Gastroesophageal sphincter (tissue), 3 donors: ENCODE data around the gene GUCD1.
A peak's percentile ranks its signal among the peaks of the same experiment; 100 is the strongest.

Source experiments
- EP300 ChIP-seq: sonication (generic); formaldehyde crosslinking; IDR thresholded peaks from one replicate; pipeline ENCODE4 v1.6.1; 2017; ENCODE audit warnings: antibody characterized with exemption, mild to moderate bottlenecking
- POLR2AphosphoS5 ChIP-seq: sonication (generic); formaldehyde crosslinking; IDR thresholded peaks from one replicate; pipeline ENCODE4 v1.6.1; 2017; ENCODE audit warnings: antibody characterized with exemption
- TF ChIP-seq, protein P1 (sequence below), 4 experiments: fragments of 200-600 bp in 2 of 4; fragments of 450-650 bp in 2 of 4; sonication (generic) in 1 of 4; IDR thresholded peaks; one replicate each; pipeline ENCODE4 v1.5.1; 2017 to 2019; ENCODE audit warnings: antibody characterized with exemption in 4 of 4, mild to moderate bottlenecking in 2 of 4, moderate library complexity in 2 of 4

DNA sequence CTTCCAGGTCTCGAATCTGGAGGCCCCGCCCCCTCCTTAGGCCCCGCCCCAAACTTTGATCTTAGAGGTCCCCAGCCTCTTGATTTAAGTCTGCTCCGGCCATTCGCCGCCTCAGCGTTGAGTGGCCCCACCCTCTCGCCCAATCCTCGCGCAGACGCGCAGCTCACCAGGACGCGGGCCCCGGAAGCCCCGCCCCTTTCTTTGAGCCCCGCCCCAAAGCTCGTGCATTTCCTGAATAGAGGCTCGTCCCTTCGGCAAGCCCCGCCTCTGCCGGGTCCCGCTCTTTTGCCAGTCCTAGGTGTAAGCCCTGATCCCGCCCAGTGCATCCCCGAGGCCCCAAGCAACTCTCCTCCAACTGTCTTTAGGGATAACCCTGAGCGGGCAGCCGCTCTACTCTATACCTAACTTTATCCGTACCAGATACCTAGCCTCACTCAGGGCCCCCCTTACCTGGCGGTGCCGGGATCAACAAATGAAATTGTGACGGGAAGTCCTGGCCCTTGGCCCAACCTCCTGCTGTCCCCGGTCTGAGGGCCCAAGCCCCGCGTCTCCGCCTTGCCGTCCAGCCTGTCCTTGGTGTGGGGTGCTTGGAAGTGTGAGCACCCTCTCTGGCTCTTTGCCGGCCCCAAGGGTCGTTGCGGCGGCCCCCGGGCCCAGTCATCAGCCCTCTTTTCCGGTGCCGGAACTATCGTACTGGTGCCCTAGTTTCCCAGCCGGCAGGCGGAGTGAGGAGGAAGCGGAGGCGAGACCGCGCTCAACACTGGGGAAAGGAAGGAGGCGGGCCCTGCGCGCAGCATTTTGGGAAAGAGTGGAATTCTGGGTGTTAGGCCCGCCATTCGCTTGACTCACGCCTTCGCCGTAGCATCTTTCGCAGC lies 464 bp upstream of the GUCD1 start, which contains the start of gene SNRPD3:
- peak; percentile 92 for TF ChIP-seq POLR2AphosphoS5
- TF ChIP-seq, protein P1, sequence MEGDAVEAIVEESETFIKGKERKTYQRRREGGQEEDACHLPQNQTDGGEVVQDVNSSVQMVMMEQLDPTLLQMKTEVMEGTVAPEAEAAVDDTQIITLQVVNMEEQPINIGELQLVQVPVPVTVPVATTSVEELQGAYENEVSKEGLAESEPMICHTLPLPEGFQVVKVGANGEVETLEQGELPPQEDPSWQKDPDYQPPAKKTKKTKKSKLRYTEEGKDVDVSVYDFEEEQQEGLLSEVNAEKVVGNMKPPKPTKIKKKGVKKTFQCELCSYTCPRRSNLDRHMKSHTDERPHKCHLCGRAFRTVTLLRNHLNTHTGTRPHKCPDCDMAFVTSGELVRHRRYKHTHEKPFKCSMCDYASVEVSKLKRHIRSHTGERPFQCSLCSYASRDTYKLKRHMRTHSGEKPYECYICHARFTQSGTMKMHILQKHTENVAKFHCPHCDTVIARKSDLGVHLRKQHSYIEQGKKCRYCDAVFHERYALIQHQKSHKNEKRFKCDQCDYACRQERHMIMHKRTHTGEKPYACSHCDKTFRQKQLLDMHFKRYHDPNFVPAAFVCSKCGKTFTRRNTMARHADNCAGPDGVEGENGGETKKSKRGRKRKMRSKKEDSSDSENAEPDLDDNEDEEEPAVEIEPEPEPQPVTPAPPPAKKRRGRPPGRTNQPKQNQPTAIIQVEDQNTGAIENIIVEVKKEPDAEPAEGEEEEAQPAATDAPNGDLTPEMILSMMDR (IDR thresholded peaks at IDR 0.05) = peak in 3 of 4 experiments; percentile 15 to 68 (median 56)
- no peak for TF ChIP-seq EP300
